Frontal cortex (tissue), 4 donors: ENCODE measurements around the gene UFSP1. TPM values are rescaled to one million over a fixed set of nuclear protein-coding genes. Genes with fewer than 3 reads are reported as not detected.
A peak's percentile ranks its signal among the peaks of the same experiment; 100 is the strongest.

Experiments used
- DNase-seq, 2 donors: peaks; one replicate each; pipeline ENCODE4 v3.0.0; 2012; ENCODE audit warnings: low spot score in 2 of 2
- FAIRE-seq: peaks from 2 replicates; lab custom pipeline; 2012; peaks lifted over from hg19 to GRCh38; lab: Jason Lieb, UNC
- total RNA-seq: library from RNA; depleted of rRNA; stranded (reverse); fragments of >200 nt; gene quantifications from one replicate; pipeline ENCODE4 v1.2.3, GENCODE V29; 2014
- donor health status: control.
- donor health status: control.
- donor health status: control.

The UFSP1 gene
- total RNA-seq, 1 donor from 2014 or later, result 3.7 TPM

DNA sequence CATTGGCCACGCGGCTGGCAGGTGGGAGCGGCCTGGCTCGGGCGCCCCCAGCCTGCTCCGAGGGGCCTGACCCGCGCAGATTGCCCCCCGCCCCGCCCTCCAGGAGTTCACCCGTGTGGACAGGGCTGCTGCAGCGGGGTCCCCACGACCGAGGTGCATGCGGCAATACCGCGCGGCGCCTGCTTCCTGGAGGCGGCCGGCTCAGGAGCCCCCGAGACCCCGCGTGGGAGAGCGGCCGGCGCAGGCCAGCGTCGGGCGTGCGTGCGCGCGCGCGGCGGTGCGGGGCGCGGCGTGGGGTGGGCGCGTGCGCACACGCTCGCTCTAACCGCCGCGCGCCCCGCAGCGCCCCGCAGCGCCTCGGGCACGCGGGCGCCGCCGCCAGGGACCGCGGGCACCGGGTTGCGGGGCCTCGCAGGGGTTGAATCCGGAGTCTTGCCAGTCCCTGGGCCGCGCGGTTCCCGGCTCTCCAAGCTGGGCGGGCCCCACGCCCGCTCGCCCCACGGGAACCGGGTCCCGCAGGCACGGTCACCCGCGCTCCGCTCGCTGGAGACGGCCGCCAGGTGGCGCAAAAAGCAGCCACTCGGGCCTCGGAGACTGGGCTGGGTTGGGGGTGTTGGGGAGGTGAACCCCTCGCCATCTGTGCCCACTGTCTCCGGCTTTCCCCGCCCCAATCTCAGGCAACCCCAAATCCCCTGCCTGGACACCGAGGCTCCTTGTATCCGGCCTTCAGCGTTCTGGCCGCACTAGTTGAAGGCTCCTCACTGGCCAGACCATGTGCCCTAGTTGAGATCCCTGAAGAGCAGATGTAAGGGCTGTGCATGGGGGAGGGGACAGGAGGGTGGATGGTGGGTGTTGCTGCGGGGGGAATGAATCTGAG lies 7.5 kb upstream of the UFSP1 start:
- FAIRE-seq, result no peak
- peak; percentile 58 to 69 for DNase-seq

GRCh38 chr7:100895956-100896731 lies 6.6 kb upstream of the UFSP1 start:
- DNase-seq (peak; percentile 54 to 68), FAIRE-seq (no peak)

DNA sequence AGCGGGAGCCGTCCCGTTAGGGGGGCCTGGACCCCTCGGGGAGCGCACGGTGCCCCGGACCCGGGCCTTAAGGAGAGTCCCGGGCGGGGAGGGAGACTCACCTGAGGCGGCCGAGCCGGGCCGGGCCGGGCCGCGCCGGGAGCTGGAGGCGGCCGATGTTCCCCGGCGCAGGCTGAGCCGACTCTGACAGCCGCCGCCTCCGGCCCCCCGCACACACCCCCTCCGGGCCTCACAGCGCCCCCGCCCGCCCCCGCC lies 6.1 kb upstream of the UFSP1 start, which contains the start of gene ACHE:
Gene ACHE (minus strand): TSS at position 188 of the 255 bp plus-strand sequence. CDS start 1,656 bp downstream, outside the sequence.
- no peak for FAIRE-seq
- no peak for DNase-seq

DNA sequence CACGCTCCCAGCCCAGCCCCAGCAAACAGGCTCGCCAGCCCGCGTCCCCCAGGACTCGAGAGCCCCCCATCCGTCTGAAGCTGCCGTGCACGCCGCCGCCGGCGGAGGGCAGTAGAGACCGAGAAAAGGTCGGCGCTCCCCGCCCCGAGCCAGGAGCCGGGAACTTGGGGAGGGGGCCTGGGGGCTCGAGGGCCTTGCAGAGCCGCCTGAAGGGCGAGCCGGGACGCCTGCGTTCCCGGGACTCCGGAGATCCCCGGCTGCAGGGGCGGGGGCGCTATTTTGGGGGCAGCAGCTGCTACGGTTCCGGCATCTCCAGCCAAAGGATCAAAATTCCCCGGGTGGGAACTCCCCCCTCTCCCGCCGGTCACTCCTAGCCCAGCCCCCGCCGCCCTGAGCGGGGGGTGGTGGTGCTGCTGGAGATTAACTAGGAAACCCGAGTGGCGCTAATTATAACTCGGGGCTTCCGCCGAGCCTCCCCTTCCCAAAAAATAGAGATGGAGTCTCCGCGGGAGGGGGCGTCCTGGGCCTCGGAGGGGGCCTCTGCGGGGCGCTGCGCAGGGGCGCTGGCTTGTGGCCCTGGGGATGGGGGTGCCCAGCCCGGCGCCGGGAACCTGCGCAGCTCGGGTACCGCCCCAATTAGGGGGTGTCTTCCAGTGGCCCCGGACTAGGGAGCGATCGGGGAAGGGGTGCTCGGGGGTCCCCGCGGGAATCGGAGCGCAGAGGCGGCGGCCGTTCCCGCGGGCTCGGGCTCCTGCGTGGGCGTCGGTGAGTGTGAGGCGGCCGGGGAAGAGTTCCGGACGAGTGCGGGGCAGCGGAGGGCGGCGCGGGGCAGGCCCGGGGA lies 5.6 kb upstream of the UFSP1 start:
- DNase-seq, result peak; percentile 66 to 68
- no peak for FAIRE-seq

DNA sequence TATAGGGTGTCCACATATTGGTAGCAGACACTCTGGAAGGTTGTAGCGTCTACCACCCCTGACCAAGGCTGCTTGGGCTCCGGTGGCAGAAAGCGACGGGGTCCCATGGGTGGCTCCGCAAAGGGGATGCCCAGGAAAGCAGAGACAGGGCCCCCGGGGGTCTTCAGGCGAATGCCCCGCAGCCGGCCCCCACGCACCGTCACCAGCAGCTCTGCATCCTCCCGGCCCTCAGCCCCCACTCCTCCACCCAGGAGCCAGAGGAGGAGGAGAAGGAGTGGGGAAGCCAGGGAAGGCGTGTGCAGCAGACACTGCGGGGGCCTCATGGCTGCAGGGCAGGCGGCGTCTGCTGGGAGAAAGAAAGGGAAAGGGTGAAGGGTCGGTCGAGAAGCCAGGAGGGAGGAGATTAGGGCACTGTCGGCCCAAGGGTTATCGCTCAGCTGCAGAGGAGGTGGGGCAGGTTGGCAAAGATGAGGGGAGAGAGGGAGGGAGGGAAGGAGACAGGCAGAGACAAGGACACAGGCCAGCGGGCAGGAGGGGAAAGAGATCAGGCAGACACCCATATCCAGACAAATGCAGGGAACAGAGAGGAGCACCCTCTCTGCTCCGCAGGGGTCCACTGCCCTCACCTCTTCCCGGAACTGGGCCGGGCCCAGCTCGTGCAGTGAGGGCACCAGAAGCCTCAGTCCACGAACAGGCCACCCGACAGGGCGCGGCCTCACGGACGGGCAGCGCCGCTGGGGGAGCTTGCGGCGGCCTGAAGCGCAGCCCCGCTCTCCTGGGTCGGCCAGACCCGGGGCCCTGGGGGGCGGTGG lies 4.6 kb upstream of the UFSP1 start:
- FAIRE-seq, result no peak

GRCh38 chr7:100893318-100893895 lies 3.9 kb upstream of the UFSP1 start:
- FAIRE-seq (no peak), DNase-seq (no peak)

More for the DNA sequence above, 4.6 kb upstream of the UFSP1 start:
- no peak for DNase-seq

- no peak for FAIRE-seq
- no peak for DNase-seq
Measured at GRCh38 chr7:100892364-100893317, 3.1 kb upstream of the UFSP1 start.

DNA sequence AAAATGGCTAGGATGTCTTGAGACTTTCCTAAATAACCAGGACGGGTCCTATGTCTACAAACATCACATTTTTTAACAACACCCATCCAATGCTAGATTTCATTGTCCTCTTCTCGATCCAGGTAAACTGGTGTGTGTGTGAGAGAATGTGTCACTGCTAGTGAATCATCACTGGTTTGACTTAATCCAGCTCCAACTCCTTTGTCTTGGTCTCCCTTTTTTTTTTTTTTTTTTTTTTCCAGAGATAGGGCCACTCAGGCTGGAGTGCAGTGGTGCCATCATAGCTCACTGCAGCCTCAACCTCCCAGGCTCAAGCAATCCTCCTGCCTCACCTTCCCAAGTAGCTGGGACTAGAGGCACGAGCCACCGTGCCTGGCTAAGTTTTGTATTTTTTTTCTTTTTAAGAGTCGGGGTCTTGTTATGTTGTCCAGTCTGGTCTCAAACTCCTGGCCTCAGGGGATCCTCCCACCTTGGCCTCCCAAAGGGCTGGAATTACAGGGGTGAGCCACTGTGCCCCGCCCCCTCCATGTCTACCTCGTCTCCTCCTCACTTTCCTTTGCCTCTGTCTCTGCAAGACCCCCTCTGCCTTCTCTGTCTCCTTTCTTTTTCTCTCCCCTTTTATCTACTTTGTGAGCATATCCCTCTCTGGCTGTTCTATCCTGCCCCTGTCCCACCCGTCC lies 2.2 kb upstream of the UFSP1 start:
- DNase-seq (no peak), FAIRE-seq (no peak)

GRCh38 chr7:100890653-100891567 lies 1.4 kb upstream of the UFSP1 start:
- FAIRE-seq (no peak), DNase-seq (peak in 1 of 2 donors; percentile 40)

- DNase-seq, result peak in 1 of 2 donors; percentile 35
- FAIRE-seq, result no peak
Measured at GRCh38 chr7:100888291-100888987, 1.1 kb downstream of the UFSP1 start.

GRCh38 chr7:100887516-100888290 lies 1.8 kb downstream of the UFSP1 start:
- FAIRE-seq (no peak), DNase-seq (peak in 1 of 2 donors; percentile 48)

DNA sequence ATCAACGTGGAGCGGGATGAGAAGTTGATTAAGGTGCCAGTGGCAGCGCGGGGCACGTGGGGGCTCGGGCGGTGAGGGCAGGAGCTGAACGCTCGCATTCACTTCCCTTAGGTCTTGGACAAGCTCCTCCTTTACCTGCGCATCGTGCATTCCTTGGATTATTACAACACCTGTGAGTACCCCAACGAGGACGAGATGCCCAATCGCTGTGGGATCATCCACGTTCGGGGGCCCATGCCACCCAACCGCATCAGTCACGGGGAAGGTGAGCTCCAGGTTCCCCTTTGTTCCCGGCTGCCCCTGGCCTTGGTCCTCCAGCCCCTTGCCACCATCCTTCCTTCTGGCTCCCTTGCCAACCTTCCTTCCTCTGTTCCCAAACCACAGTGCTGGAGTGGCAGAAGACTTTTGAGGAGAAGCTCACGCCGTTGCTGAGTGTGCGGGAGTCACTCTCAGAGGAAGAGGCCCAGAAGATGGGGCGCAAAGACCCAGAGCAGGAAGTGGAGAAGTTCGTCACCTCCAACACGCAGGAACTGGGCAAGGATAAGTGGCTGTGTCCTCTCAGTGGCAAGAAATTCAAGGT lies 2.5 kb downstream of the UFSP1 start:
- FAIRE-seq (no peak), DNase-seq (no peak)

DNA sequence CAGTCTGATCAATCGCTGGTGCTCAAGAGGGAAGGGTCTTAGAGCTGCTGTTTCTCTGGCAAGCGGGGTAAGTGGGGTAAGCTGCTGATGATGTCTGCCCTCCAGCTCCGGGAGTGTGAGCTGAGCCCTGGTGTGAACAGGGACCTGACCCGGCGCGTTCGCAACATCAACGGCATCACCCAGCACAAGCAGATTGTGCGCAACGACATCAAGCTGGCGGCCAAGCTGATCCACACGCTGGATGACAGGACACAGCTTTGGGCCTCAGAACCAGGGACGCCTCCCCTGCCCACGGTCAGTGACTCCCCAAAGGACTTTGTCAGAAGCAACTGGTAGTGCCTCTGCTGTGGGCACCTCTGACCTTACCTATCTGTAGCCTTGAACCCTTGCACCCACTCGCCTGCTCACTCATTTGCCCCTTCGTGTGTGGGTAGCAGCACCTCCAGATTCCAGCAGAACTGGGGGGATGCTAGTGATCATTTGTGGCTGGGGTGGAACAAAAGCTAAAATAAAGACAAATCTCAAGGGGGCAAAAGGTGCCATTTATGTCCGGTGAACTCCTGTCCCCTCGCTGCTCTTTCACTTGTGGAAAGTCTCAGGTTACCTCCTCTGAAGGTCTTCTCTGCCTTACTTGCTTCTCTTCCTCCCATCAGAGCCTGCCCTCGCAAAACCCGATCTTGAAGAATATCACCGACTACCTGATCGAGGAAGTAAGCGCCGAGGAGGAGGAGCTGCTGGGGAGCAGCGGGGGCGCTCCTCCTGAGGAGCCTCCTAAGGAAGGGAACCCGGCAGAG lies 3.2 kb downstream of the UFSP1 start:
- no peak for FAIRE-seq
- DNase-seq, result no peak
